Muscle of leg (tissue), 16 donors: ENCODE results near the gene HBA1. TPM values are rescaled to one million over a fixed set of nuclear protein-coding genes. Genes with fewer than 3 reads are reported as not detected.
"Not testable (repeated sequence)": the region's sequence is repeated elsewhere in the genome, so short reads cannot be mapped to it uniquely, and the experiment has no call there.

ENCODE experiments used
- DNase-seq: peaks from one replicate; pipeline ENCODE4 v3.0.0; 2013
- H3K27ac ChIP-seq: one replicate; pipeline ENCODE4 v1.5.1; 2013; ENCODE audit warnings: mild to moderate bottlenecking, low read length, control low read depth
- H3K27me3 ChIP-seq: one replicate; pipeline ENCODE4 v1.6.1; 2013; ENCODE audit warnings: low read length; ENCODE audit not compliant: control insufficient read depth, insufficient read depth
- H3K36me3 ChIP-seq: one replicate; pipeline ENCODE4 v1.6.1; 2013; ENCODE audit warnings: low read length; ENCODE audit not compliant: control insufficient read depth, insufficient read depth
- H3K4me1 ChIP-seq: one replicate; pipeline ENCODE4 v1.6.1; 2013; ENCODE audit warnings: low read length; ENCODE audit not compliant: control insufficient read depth, insufficient read depth
- H3K4me3 ChIP-seq: one replicate; pipeline ENCODE4 v1.5.1; 2013; ENCODE audit warnings: low read length, control low read depth
- H3K9me3 ChIP-seq: replicated peaks from 2 replicates; pipeline ENCODE4 v1.6.1; 2013; ENCODE audit warnings: low read depth, low read length; ENCODE audit not compliant: control insufficient read depth
- WGBS: methylation state at CpG from one replicate; pipeline ENCODE4 v1.1.5; 2013; ENCODE audit warnings: missing lambda C conversion rate; ENCODE audit not compliant: insufficient coverage; 5-methylcytosine and 5-hydroxymethylcytosine counted together
- long read RNA-seq, 11 donors: transcript quantifications; one replicate each; lab custom pipeline, GENCODE V29; 2026
- polyA plus RNA-seq, 8 donors: library from polyadenylated mRNA; unstranded; fragments of 120-200 nt; gene quantifications; one replicate each; pipeline versions ENCODE4 v1.2.1 to v1.2.3, GENCODE V29; 2013; ENCODE audit warnings: inconsistent platforms in 1 of 8, low replicate concordance in 1 of 8; ENCODE audit not compliant: insufficient read length in 8 of 8, insufficient read depth in 1 of 8
- total RNA-seq: library from RNA; stranded (reverse); fragments of 120-200 nt; gene quantifications from one replicate; pipeline ENCODE4 v1.2.4, GENCODE V29; 2013

The HBA1 gene
- total RNA-seq, result 387 TPM
- polyA plus RNA-seq, result 1,000 to 10,000 TPM; 1,237 to 7,147 (median 3,734) TPM
- long read RNA-seq, donor 1, transcript HBA1-201 (3 exons, 577 nt), result major isoform, 331 of 359 reads
- long read RNA-seq, donor 1, transcript HBA1-203 (2 exons, 674 nt), result minor isoform, 18 of 359 reads
- long read RNA-seq, donor 1, transcript HBA1-204 (2 exons, 410 nt), result minor isoform, 9 of 359 reads
- long read RNA-seq, donor 1, partial matches to known transcripts, result 0 of 359 reads
- long read RNA-seq, donor 1, other reads (novel, unspliced or antisense), result 0 of 359 reads
- long read RNA-seq, donor 2, transcript HBA1-201 (3 exons, 577 nt), result major isoform, 84 of 103 reads
- long read RNA-seq, donor 2, transcript HBA1-203 (2 exons, 674 nt), result minor isoform, 6 of 103 reads
- long read RNA-seq, donor 2, partial matches to known transcripts, result 10 of 103 reads
- long read RNA-seq, donor 2, other reads (novel, unspliced or antisense), result 0 of 103 reads
- long read RNA-seq, donor 3, transcript HBA1-201 (3 exons, 577 nt), result major isoform, 157 of 184 reads
- long read RNA-seq, donor 3, transcript HBA1-203 (2 exons, 674 nt), result minor isoform, 21 of 184 reads
- long read RNA-seq, donor 3, transcript HBA1-204 (2 exons, 410 nt), result minor isoform, 6 of 184 reads
- long read RNA-seq, donor 3, partial matches to known transcripts, result 0 of 184 reads
- long read RNA-seq, donor 3, other reads (novel, unspliced or antisense), result 0 of 184 reads
- long read RNA-seq, donor 4, transcript HBA1-201 (3 exons, 577 nt), result major isoform, 780 of 878 reads
- long read RNA-seq, donor 4, transcript HBA1-203 (2 exons, 674 nt), result minor isoform, 73 of 878 reads
- long read RNA-seq, donor 4, transcript HBA1-204 (2 exons, 410 nt), result minor isoform, 16 of 878 reads
- long read RNA-seq, donor 4, partial matches to known transcripts, result 0 of 878 reads
- long read RNA-seq, donor 4, other reads (novel, unspliced or antisense), result 6 of 878 reads
- long read RNA-seq, donor 5, transcript HBA1-201 (3 exons, 577 nt), result major isoform, 1,276 of 1,380 reads
- long read RNA-seq, donor 5, transcript HBA1-203 (2 exons, 674 nt), result minor isoform, 58 of 1,380 reads
- long read RNA-seq, donor 5, transcript HBA1-202 (3 exons, 504 nt), result minor isoform, 5 of 1,380 reads
- long read RNA-seq, donor 5, transcript HBA1-204 (2 exons, 410 nt), result minor isoform, 33 of 1,380 reads
- long read RNA-seq, donor 5, partial matches to known transcripts, result 8 of 1,380 reads
- long read RNA-seq, donor 5, other reads (novel, unspliced or antisense), result 0 of 1,380 reads
- long read RNA-seq, donor 6, transcript HBA1-201 (3 exons, 577 nt), result major isoform, 3,508 of 4,111 reads
- long read RNA-seq, donor 6, transcript HBA1-202 (3 exons, 504 nt), result minor isoform, 10 of 4,111 reads
- long read RNA-seq, donor 6, transcript HBA1-204 (2 exons, 410 nt), result minor isoform, 124 of 4,111 reads
- long read RNA-seq, donor 6, transcript HBA1-203 (2 exons, 674 nt), result minor isoform, 187 of 4,111 reads
- long read RNA-seq, donor 6, partial matches to known transcripts, result 144 of 4,111 reads
- long read RNA-seq, donor 6, other reads (novel, unspliced or antisense), result 138 of 4,111 reads
- long read RNA-seq, donor 7, transcript HBA1-201 (3 exons, 577 nt), result major isoform, 2,868 of 3,475 reads
- long read RNA-seq, donor 7, transcript HBA1-203 (2 exons, 674 nt), result minor isoform, 206 of 3,475 reads
- long read RNA-seq, donor 7, transcript HBA1-204 (2 exons, 410 nt), result minor isoform, 122 of 3,475 reads
- long read RNA-seq, donor 7, partial matches to known transcripts, result 181 of 3,475 reads
- long read RNA-seq, donor 7, other reads (novel, unspliced or antisense), result 94 of 3,475 reads
- long read RNA-seq, donor 8, transcript HBA1-204 (2 exons, 410 nt), result minor isoform, 53 of 991 reads
- long read RNA-seq, donor 8, transcript HBA1-201 (3 exons, 577 nt), result major isoform, 878 of 991 reads
- long read RNA-seq, donor 8, transcript HBA1-203 (2 exons, 674 nt), result minor isoform, 47 of 991 reads
- long read RNA-seq, donor 8, partial matches to known transcripts, result 0 of 991 reads
- long read RNA-seq, donor 8, other reads (novel, unspliced or antisense), result 11 of 991 reads
- long read RNA-seq, donor 9, transcript HBA1-204 (2 exons, 410 nt), result minor isoform, 132 of 3,173 reads
- long read RNA-seq, donor 9, transcript HBA1-201 (3 exons, 577 nt), result major isoform, 2,592 of 3,173 reads
- long read RNA-seq, donor 9, transcript HBA1-203 (2 exons, 674 nt), result minor isoform, 225 of 3,173 reads
- long read RNA-seq, donor 9, transcript HBA1-202 (3 exons, 504 nt), result minor isoform, 6 of 3,173 reads
- long read RNA-seq, donor 9, partial matches to known transcripts, result 129 of 3,173 reads
- long read RNA-seq, donor 9, other reads (novel, unspliced or antisense), result 89 of 3,173 reads
- long read RNA-seq, donor 10, transcript HBA1-204 (2 exons, 410 nt), result minor isoform, 72 of 2,301 reads
- long read RNA-seq, donor 10, transcript HBA1-203 (2 exons, 674 nt), result minor isoform, 96 of 2,301 reads
- long read RNA-seq, donor 10, transcript HBA1-201 (3 exons, 577 nt), result major isoform, 2,106 of 2,301 reads
- long read RNA-seq, donor 10, transcript HBA1-202 (3 exons, 504 nt), result minor isoform, 6 of 2,301 reads
- long read RNA-seq, donor 10, partial matches to known transcripts, result 0 of 2,301 reads
- long read RNA-seq, donor 10, other reads (novel, unspliced or antisense), result 21 of 2,301 reads
- long read RNA-seq, donor 11, transcript HBA1-202 (3 exons, 504 nt), result minor isoform, 9 of 1,994 reads
- long read RNA-seq, donor 11, transcript HBA1-203 (2 exons, 674 nt), result minor isoform, 88 of 1,994 reads
- long read RNA-seq, donor 11, transcript HBA1-204 (2 exons, 410 nt), result minor isoform, 69 of 1,994 reads
- long read RNA-seq, donor 11, transcript HBA1-201 (3 exons, 577 nt), result major isoform, 1,801 of 1,994 reads
- long read RNA-seq, donor 11, partial matches to known transcripts, result 0 of 1,994 reads
- long read RNA-seq, donor 11, other reads (novel, unspliced or antisense), result 27 of 1,994 reads

DNA sequence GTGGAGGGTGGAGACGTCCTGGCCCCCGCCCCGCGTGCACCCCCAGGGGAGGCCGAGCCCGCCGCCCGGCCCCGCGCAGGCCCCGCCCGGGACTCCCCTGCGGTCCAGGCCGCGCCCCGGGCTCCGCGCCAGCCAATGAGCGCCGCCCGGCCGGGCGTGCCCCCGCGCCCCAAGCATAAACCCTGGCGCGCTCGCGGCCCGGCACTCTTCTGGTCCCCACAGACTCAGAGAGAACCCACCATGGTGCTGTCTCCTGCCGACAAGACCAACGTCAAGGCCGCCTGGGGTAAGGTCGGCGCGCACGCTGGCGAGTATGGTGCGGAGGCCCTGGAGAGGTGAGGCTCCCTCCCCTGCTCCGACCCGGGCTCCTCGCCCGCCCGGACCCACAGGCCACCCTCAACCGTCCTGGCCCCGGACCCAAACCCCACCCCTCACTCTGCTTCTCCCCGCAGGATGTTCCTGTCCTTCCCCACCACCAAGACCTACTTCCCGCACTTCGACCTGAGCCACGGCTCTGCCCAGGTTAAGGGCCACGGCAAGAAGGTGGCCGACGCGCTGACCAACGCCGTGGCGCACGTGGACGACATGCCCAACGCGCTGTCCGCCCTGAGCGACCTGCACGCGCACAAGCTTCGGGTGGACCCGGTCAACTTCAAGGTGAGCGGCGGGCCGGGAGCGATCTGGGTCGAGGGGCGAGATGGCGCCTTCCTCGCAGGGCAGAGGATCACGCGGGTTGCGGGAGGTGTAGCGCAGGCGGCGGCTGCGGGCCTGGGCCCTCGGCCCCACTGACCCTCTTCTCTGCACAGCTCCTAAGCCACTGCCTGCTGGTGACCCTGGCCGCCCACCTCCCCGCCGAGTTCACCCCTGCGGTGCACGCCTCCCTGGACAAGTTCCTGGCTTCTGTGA, at the start of gene HBA1:
Gene HBA1 (plus strand): TSS at position 204 of the 906 bp plus-strand sequence. CDS start 37 bp downstream, at position 241.
- peaks cover 64% of the 10 kb centered on the region for H3K27me3 ChIP-seq
- not testable (repeated sequence) for H3K36me3 ChIP-seq, H3K9me3 ChIP-seq, H3K27ac ChIP-seq, DNase-seq, H3K4me3 ChIP-seq
- 0% methylated on average over 1 of the region's 88 CpGs for WGBS
- H3K4me1 ChIP-seq, result peaks cover 20% of the 10 kb centered on the region

GRCh38 chr16:129075-129474, 47.4 kb upstream of the HBA1 start:
- WGBS, result 100% methylated on average over 1 of the region's 2 CpGs
- H3K27ac ChIP-seq, result no peak overlapping the region

GRCh38 chr16:130533-131173, 45.8 kb upstream of the HBA1 start:
- Histone ChIP-seq H3K4me1 (no peaks in the 10 kb centered on the region), H3K36me3 (peaks cover 8% of the 10 kb centered on the region), H3K27ac (no peak overlapping the region), H3K27me3 (no peaks in the 10 kb centered on the region), H3K9me3 (no peaks in the 10 kb centered on the region), H3K4me3 (no peak overlapping the region)
- no peak for DNase-seq
- WGBS, result 96% methylated on average over 9 of the region's 15 CpGs

More at GRCh38 chr16:129075-129474, 47.4 kb upstream of the HBA1 start:
- peaks cover 15% of the 10 kb centered on the region for H3K36me3 ChIP-seq
- H3K9me3 ChIP-seq, result no peaks in the 10 kb centered on the region
- DNase-seq, result no peak
- no peaks in the 10 kb centered on the region for H3K27me3 ChIP-seq
- H3K4me1 ChIP-seq, result no peaks in the 10 kb centered on the region
- no peak overlapping the region for H3K4me3 ChIP-seq

- no peak for DNase-seq
- WGBS, result 94% methylated on average over 5 of the region's 7 CpGs
- H3K36me3 ChIP-seq, result peaks cover 3% of the 10 kb centered on the region
- no peaks in the 10 kb centered on the region for H3K27me3 ChIP-seq
- no peaks in the 10 kb centered on the region for H3K4me1 ChIP-seq
- no peaks in the 10 kb centered on the region for H3K9me3 ChIP-seq
- H3K27ac ChIP-seq, result no peak overlapping the region
- H3K4me3 ChIP-seq, result no peak overlapping the region
These were observed 44.4 kb upstream of the HBA1 start for GRCh38 chr16:132120-132519.

GRCh38 chr16:133716-134115, 42.8 kb upstream of the HBA1 start:
- DNase-seq, result no peak
- Histone ChIP-seq H3K27ac (no peak overlapping the region), H3K4me1 (peaks cover 5% of the 10 kb centered on the region), H3K9me3 (no peaks in the 10 kb centered on the region), H3K4me3 (no peak overlapping the region), H3K27me3 (no peaks in the 10 kb centered on the region), H3K36me3 (peaks cover 3% of the 10 kb centered on the region)
- no CpG with 5 or more reads among the region's 2 CpGs for WGBS

DNA sequence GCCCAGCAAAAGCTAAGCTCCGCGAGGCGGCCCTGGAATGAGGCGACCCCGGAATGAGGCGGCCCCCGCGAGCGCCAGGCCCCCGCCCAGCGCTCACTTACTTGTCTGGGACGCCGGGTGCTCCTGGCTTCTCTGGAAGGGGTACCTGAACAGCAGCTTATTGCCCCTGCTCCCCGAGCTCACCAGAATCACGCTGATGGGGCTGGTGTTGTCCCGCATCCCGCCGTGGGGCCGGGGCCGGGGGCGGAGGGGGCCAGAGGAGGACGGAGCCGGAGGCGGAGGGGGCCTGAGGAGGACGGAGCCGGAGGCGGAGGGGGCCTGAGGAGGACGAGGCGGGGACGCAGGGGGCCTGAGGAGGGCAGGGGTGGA, 38.4 kb upstream of the HBA1 start:
- Histone ChIP-seq H3K36me3 (no peaks in the 10 kb centered on the region), H3K9me3 (no peaks in the 10 kb centered on the region), H3K27me3 (no peaks in the 10 kb centered on the region), H3K27ac (peak overlapping the region; percentile 71), H3K4me3 (peak overlapping the region; percentile 70), H3K4me1 (peaks cover 5% of the 10 kb centered on the region)
- WGBS, result under 1% methylated on average over 14 of the region's 30 CpGs
- peak; percentile 54 for DNase-seq
